ENCODE results near the gene ARHGAP6. TPM values are rescaled to one million over a fixed set of nuclear protein-coding genes. Genes with fewer than 3 reads are reported as not detected.
"Not testable (repeated sequence)": the region's sequence is repeated elsewhere in the genome, so short reads cannot be mapped to it uniquely, and the experiment has no call there.

Gene ARHGAP6
- total RNA-seq, 1 donor from 2014 or later, result 4.8 TPM

DNA sequence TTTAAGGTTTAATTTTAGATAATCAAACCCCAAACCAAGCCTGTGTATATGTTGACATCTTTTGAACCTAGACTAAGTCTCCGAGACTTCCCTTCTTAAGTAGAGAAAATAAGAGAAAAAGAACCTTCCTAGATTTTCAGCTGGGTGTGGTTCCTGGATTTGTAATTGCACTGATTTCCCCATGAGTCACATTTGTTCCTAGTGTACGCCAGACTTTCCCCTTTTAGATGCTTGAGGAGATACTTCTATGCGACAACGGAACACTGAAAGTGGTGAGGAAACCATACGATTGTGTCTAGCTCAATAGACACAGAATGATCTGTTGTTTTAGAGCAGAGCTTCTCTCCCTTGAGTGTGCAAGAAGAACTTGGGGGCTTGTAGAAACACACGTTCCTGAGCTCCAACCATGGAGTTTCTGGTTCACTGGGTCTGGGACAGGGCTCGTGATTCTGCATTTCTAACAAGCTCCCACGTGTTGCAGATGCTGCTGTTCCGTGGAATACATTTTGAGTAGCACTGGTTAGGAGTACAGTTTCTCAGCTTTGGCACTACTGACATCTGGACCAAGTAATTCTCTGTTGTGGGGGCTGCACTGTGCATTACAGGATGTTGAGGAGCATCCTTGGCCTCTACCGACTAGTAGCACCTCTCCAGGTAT is 285.4 kb downstream of the ARHGAP6 start:
- intact Hi-C loops (cut with DNase I), result loop anchor here (5.0 to 10.0 kb wide), 2 partner anchors 152 to 236 kb away; no protein-coding TSS in a partner anchor

DNA sequence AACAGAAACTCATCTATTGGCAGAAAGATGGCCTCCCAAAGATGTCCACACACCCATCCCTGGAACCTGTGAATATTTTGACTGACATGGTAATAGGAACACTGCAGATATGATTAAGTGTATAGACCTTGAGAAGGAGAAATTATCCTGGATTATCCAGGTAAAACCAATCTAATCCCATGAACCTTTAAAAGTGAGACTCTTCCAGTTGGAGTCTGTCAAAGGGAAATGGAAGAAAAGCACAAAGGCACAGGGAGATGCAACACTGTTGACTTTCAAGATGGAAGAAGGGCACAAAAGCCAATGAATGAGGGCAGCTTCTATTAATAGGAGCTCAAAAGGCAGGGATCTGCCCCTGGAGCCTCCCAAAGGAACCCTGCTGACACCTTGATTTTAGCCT is 289.6 kb downstream of the ARHGAP6 start:
- intact Hi-C loops (cut with DNase I), result no loop called here

More for the DNA sequence above, 285.4 kb downstream of the ARHGAP6 start:
- DNase-seq (ENCODE audit: low spot score), result no peak

DNA sequence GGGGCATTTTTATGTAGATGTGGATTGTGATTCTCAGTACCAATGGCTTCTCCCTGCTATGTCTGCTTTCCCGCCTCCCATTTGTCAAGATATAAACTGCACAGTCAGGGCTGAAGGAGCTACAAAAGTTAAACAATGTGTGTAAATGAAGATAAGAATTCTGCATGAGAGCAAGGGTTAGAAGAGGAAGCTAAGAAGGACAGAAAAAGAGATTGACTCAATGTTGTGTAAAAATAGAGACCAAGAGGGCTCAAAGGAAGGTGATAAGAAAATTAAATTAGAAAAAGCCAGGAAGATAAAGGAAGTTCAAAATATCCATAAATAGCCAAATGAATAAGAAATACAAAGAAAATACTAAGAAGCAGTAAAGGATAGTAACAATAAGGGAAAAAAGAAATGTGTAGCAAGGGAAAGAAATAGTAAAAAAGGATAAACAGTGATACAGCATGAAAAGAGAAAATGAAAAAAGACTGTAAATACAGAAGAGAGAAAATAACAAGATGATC is 290.1 kb downstream of the ARHGAP6 start:
- no peak for DNase-seq (ENCODE audit: low spot score)
- intact Hi-C loops (cut with DNase I), result no loop called here

More for the DNA sequence above, 289.6 kb downstream of the ARHGAP6 start:
- no peak for DNase-seq (ENCODE audit: low spot score)

DNA sequence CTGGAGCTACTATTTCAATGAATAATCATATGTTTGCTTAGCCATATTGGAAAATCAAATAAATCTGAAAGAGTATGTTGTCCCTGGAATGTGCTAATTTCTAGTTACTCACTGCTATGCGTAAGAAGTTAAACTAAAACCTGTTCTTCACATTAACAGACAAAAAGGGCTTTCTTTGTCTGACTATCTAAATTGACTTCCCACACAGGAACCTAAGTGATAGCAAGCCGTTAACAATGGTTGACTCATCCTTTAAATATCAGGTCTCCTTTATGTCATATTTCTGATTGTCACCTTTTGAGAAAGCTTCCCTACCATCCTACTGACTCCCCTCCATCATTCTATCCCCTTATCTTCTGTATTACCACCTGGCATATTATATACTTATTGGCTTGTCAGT is 291.1 kb downstream of the ARHGAP6 start:
- DNase-seq (ENCODE audit: low spot score), result no peak
- intact Hi-C loops (cut with DNase I), result no loop called here

DNA sequence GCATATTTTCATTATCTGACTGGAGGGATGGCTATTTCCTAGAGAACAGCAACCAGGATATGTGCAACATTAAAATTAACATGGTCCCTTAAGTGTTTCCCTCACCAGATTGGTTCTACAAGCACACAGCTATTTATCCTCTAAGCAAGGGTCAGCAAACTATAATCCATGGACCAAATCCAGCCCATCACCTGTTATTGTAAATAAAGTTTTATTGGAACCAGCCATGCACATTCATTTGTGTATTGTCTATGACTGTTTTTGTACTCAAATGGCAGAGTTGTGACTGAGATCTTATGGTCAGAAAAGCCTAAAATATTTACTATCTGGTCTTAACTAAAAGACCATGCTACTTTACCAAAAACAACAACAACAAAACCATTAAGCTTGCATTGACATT is 294.6 kb downstream of the ARHGAP6 start:
- intact Hi-C loops (cut with DNase I), result no loop called here
- DNase-seq (ENCODE audit: low spot score), result no peak

DNA sequence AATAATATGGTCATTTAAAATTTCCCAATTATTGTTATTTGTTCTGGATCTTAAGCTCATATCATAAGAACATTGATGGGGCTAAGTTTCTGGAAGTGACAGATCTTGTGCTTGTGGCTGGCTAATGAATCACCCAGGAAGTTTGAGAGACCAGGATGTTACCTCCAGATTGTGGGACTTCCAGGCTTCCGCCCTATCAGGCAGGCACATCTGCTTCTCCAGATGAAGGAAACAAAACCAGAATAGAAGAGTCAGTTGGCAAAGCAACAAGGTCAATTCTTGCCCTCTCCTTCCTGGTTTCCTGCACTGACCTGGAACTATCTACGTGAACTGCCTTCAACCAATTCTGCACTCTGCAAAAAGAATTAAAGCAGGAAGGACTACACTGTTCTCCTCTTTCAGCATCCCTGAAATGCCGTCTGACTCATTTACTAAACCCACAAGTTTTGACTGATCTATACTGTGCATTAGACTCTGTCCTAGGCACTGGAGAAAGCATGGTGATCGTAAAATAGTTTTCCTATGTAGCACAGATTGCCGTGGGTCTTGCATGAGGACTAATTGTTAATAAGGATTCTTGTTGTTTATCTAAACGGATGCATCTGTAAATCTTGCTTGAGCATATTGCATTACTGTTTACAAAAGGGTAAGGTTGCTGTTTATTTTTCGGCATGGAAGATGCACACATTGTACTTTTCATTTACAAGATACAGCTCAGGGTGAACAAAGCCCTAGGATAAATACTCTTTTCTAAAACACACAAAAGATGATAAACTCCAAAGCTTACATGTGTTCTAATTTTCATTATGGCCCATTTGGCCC is 297.9 kb downstream of the ARHGAP6 start:
- DNase-seq (ENCODE audit: low spot score), result no peak
- intact Hi-C loops (cut with DNase I), result no loop called here

DNA sequence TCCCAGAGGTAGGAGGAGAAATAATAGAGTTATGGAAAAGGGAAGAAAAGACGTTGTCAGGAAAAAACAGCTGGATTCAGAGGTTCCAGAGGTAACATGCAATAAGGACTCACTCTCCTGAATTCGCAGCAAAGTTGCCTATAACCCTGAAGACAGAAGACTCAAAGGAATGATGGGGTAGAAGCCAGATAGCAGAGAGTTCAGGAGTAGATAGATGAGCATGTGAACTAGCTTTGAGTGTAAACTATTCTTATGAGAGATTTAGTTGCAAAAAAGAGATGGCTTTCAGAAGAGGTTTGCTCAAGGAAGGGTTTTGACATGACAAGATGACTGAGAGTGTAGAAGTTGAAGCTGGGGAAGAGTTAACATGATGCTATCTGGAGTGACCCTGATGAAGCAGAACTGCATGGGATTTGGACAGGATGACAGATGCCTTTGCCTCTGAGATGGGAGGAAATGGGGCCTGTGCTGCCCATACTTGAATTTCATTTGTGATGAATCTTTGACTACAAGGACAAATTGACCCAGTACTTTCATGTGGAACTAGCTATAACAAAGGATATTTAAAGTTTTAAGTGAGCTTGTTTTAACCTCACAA is 298.6 kb downstream of the ARHGAP6 start:
- DNase-seq (ENCODE audit: low spot score), result no peak
- intact Hi-C loops (cut with DNase I), result no loop called here

DNA sequence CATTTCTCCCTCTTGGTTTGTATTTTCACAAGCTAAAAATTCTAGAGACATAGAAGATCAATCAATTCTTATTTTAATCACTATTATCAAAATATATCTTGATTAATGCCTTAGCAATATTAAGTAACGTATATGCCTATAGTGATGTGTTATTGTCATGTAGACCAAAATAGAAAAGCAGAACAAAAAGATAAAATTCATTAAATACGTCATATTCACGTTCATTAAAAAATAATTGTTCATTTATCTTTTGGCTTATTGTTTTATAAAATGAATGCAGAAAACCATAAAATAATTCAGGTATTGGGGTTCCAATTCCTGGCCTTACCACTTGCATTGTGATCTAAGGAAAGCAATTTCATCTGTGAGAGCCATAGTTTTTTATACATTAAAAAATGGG is 300.3 kb downstream of the ARHGAP6 start:
- intact Hi-C loops (cut with DNase I), result no loop called here
- DNase-seq (ENCODE audit: low spot score), result no peak

DNA sequence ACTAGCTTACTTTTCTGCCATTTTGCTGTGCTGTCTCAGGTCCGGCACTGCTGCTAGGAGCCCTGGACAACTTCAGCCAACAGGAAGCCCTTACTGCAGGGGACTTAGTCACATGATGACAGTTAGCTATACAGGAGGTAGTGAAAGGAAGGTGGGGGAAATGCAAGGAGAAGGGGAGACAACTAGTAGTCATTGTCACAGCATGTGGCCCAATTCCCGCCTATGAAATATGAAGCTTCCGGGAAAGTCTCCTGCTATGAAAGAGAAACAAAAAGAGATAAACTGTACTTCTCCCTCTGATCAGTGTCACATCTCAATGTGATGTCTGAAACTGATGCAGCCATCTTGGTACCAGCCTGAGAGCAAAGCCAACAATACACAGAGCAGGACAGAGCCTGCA is 300.9 kb downstream of the ARHGAP6 start:
- intact Hi-C loops (cut with DNase I), result no loop called here
- DNase-seq (ENCODE audit: low spot score), result no peak

DNA sequence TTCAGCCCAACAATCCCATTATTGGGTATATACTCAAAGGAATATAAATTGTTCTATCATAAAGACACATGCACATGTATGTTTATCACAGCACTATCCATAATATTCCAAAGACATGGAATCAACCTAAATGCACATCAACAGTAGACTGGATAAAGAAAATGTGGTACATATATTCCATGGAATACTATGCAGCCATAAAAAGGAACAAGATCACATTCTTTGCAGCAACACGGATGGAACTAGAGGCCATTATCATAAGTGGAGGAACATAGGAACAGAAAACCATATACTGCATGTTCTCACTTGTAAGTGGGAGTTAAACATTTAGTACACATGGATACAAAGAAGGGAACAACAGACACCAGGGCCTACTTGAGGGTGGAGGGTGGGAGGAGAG is 301.9 kb downstream of the ARHGAP6 start:
- intact Hi-C loops (cut with DNase I), result not testable (repeated sequence)

DNA sequence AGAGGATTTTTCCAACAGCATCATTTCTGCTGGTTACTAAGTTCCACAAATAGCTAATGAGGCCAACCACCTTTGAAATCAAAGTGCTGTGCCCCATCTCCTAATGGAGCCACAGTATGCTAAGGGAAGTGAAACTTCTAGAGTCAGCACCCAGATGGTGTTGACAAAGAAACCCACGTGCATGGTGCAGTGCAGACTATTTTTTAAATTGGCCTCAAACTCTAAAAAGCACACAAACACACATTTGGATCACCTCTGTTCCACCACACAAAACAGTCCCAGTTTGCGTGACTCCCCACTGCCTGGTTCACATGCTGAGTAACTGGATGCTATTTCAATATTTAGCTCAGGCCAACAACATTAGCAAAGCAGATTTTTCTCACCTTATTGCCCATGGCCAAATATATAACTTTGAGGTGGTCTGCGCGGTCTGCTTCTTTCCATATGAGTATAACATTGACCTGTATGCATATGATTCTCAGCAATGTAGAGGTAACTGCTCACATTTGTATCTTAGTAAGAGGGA is 302.6 kb downstream of the ARHGAP6 start:
- no peak for DNase-seq (ENCODE audit: low spot score)
- intact Hi-C loops (cut with DNase I), result no loop called here

More for the DNA sequence above, 301.9 kb downstream of the ARHGAP6 start:
- DNase-seq (ENCODE audit: low spot score), result not testable (repeated sequence)

DNA sequence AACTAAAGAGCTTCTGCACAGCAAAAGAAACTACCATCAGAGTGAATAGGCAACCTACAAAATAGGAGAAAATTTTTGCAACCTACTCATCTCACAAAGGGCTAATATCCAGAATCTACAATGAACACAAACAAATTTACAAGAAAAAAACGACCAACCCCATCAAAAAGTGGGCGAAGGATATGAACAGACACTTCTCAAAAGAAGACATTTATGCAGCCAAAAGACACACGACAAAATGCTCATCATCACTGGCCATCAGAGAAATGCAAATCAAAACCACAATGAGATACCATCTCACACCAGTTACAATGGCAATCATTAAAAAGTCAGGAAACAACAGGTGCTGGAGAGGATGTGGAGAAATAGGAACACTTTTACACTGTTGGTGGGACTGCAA is 304.1 kb downstream of the ARHGAP6 start:
- intact Hi-C loops (cut with DNase I), result not testable (repeated sequence)

DNA sequence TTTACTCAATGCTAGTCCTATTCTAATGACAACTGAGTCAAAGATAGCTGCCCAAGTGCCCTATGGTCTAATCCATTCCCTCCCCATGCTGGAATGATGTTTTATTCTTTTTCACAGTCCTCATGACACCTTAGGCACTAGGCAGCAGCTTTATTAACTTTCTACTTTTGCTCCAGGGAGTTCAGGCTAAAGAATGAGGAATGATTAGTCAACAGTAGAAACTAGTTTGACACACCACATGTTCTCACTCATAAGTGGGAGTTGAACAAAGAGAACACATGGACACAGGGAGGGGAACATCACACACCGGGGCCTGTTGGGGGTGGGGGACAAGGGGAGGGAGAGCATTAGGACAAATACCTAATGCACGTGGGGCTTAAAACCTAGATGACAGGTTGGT is 309.8 kb downstream of the ARHGAP6 start:
- intact Hi-C loops (cut with DNase I); DNase-seq (ENCODE audit: low spot score): not testable (repeated sequence)

More for the DNA sequence above, 304.1 kb downstream of the ARHGAP6 start:
- DNase-seq (ENCODE audit: low spot score), result not testable (repeated sequence)

DNA sequence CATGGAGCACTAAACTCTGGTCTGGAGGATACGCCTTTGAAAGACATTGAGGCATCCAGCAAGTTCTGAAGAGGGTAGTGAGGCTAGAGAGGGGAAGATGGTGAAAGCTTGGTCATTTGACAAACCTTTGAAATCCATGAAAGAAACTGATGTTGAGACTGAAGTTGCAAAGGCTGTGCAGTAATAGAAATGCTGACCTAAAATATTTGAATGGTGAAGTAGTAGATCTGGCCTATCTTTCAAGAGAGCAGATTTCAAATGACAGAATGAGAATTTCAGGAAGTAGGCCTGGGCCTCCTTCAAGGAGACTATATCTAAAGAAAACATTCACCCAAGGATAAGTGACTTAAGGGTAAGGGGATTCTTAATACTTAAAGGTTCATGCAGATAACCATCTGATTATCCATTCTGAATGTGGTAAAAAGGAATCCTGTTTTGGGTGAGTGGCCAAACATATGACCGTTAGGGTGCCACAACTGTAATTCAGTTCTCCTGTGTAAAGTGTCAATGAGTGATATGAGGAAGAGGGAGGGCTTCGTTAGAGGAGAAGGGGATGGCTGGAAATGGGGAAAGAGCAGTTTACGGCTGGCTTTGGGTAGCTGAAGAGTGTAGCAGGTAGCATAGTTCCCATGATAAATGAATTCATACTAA is 310.3 kb downstream of the ARHGAP6 start:
- intact Hi-C loops (cut with DNase I), result no loop called here
- DNase-seq (ENCODE audit: low spot score), result no peak

DNA sequence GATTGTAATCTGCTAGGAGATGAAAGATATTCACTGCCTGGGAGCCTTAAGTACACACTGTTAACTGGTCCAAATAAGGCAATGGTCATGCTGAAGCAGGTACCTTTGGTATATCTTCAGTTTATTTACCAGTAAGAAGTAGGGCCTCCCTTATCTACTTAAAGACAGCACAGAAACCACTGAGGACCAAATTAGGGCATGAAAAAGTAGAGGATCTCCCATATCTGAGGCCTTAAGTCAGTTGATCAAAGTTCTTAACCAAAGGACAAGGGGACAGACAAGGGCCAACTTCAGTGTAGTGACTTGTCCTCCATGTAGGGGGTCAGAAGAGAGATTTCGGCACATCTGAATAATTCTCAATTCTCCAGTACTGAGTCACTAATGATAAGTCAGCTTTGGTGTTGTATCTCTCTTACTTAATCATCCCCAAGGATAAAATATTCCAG is 313.4 kb downstream of the ARHGAP6 start:
- no peak for DNase-seq (ENCODE audit: low spot score)
- intact Hi-C loops (cut with DNase I), result no loop called here

DNA sequence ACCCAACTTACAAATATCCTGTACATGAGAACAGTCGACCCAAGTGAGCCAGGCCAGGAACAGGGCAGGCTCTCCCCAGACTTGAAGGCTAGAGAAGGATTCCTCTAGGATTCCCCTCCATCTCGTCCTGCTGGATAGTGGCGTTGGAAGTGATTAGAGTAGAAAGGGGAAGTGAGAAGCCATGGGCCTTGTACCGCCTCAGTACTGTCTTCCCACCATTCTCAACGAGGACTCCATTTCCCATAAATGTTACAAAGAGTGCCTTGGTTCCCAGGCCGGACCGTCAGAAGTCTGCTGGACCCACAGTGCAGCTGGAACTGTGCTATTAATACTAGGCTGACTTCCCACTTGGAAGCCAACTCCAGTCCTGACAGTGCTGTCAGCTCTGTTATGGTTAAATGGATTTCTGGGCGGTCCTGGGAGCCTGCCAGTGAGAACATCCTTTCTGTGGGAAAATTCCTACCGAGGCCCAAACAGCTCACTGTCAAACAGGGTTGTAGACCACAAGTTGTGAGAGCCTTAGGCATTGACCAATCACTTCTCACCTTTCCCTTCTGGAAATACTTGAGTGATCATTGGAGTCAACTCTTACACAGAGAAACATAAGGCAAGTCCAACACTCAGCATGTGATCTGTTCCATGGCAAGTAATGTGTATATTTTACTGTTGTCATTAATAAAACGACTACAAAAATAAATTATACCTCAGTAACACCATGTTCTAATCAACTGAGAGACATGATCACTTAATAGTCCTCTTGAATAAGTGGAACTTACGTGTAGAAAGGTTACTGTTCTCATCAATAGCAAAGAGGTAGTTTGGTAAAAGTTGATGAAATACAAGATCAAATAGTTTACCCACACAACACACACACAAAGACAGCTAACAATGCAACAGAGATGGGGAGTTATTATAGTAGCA is 314.1 kb downstream of the ARHGAP6 start:
- DNase-seq (ENCODE audit: low spot score), result no peak
- intact Hi-C loops (cut with DNase I), result no loop called here

DNA sequence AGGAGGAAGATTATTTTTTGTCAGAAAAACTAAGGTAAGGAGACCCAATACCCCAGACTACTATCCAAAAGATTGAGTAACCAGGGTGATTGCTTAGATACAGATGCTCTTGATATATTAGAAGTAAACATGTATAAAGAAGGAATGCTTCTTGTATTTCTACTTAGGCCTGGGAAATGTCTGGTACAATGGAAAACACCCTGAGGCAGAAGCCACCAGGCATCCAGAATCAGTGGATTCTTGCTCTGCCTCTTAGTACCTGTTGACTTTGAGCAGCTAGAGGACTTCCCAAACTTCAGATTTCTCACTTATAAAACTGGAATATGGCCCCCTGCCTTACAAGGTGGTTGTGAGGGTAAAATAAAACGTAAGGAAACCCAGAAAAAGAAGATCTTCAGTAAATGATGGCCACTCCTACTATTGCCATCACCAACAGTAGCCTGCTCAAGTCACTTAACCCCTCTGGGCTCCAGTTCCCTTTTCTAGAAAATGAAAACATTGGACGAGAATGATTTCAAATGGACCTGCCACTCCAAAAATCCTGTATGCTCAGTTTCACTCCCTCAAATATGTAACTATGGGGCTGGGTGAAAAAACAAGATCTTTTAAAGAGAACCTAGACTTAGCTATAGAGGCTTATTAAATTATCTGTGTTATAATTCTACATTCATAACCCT is 315.9 kb downstream of the ARHGAP6 start:
- intact Hi-C loops (cut with DNase I), result no loop called here
- no peak for DNase-seq (ENCODE audit: low spot score)

DNA sequence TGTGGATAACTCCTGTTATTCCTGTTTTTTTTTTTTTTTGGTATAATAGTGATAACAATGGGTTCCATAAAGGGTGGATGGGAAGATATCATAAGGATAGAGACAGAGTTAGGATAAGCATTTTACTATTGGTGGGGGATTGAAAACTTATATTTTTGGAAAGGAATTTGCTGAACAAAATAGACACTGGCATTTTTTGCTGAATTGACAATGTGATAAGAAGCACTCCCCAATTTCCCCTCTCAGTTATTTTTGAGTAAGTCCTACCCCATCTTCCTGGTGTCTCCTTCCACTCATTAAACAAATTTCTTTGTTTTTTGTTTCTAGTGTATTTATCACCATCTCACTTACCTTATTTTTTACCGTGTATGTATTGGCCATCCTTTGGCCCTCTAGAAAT is 316.7 kb downstream of the ARHGAP6 start:
- no peak for DNase-seq (ENCODE audit: low spot score)
- intact Hi-C loops (cut with DNase I), result no loop called here
